HEK293T (cell line): ENCODE data around the gene LRP2.
"Not testable (repeated sequence)": the region's sequence is repeated elsewhere in the genome, so short reads cannot be mapped to it uniquely, and the experiment has no call there.

ENCODE experiments used
- CTCF ChIA-PET: fragments of 350-600 bp; formaldehyde crosslinking; extraction: SDS; loops from one replicate; lab custom pipeline; 2021; ENCODE audit warnings: antibody characterized with exemption, inconsistent platforms; lab: Yijun Ruan, JAX
- POLR2A ChIA-PET: fragments of 350-600 bp; formaldehyde crosslinking; extraction: SDS; loops from one replicate; lab custom pipeline; 2020; ENCODE audit warnings: antibody characterized with exemption, inconsistent platforms; lab: Yijun Ruan, JAX
- DNase-seq: peaks from one replicate; pipeline ENCODE4 v3.0.0; 2012; ENCODE audit warnings: mixed read lengths; ENCODE audit errors: extremely low spot score
- ARNT ChIP-seq: fragments of 450-650 bp; IDR thresholded peaks from 2 replicates; pipeline ENCODE4 v1.6.1; 2017; ENCODE audit warnings: mild to moderate bottlenecking
- BHLHE40 ChIP-seq: fragments of 450-650 bp; IDR thresholded peaks from 2 replicates; pipeline ENCODE4 v1.6.1; 2016; ENCODE audit warnings: mild to moderate bottlenecking, moderate library complexity, borderline replicate concordance
- CTBP1 ChIP-seq: fragments of 450-650 bp; IDR thresholded peaks from 2 replicates; pipeline ENCODE4 v1.6.1; 2016; ENCODE audit warnings: borderline replicate concordance
- ELF4 ChIP-seq: fragments of 450-650 bp; IDR thresholded peaks from 2 replicates; pipeline ENCODE4 v1.6.1; 2017; ENCODE audit warnings: antibody characterized with exemption
- FOXA1 ChIP-seq: fragments of 450-650 bp; IDR thresholded peaks from 2 replicates; pipeline ENCODE4 v1.6.1; 2016; ENCODE audit warnings: mild to moderate bottlenecking
- FOXK2 ChIP-seq: fragments of 450-650 bp; IDR thresholded peaks from 2 replicates; pipeline ENCODE4 v1.6.1; 2016; ENCODE audit warnings: mild to moderate bottlenecking
- FOXM1 ChIP-seq: fragments of 450-650 bp; IDR thresholded peaks from 2 replicates; pipeline ENCODE4 v1.6.1; 2017; ENCODE audit warnings: mild to moderate bottlenecking, borderline replicate concordance
- HDGF ChIP-seq: fragments of 450-650 bp; IDR thresholded peaks from 2 replicates; pipeline ENCODE4 v1.6.1; 2017; ENCODE audit warnings: antibody characterized with exemption, borderline replicate concordance
- L3MBTL2 ChIP-seq: fragments of 450-650 bp; conservative IDR thresholded peaks from 2 replicates; pipeline ENCODE4 v1.6.1; 2016; ENCODE audit warnings: mild to moderate bottlenecking
- LEF1 ChIP-seq: fragments of 450-650 bp; IDR thresholded peaks from 2 replicates; pipeline ENCODE4 v1.6.1; 2017; ENCODE audit warnings: mild to moderate bottlenecking, borderline replicate concordance
- NFRKB ChIP-seq: fragments of 450-650 bp; IDR thresholded peaks from 2 replicates; pipeline ENCODE4 v1.6.1; 2016; ENCODE audit warnings: mild to moderate bottlenecking, moderate library complexity
- PKNOX1 ChIP-seq: fragments of 450-650 bp; IDR thresholded peaks from 2 replicates; pipeline ENCODE4 v1.6.1; 2016
- SP1 ChIP-seq: fragments of 450-650 bp; IDR thresholded peaks from 2 replicates; pipeline ENCODE4 v1.6.1; 2017
- SUZ12 ChIP-seq: fragments of 450-650 bp; IDR thresholded peaks from 2 replicates; pipeline ENCODE4 v1.6.1; 2016; ENCODE audit warnings: mild to moderate bottlenecking
- TARDBP ChIP-seq: fragments of 450-650 bp; IDR thresholded peaks from 2 replicates; pipeline ENCODE4 v1.6.1; 2016
- ZNF384 ChIP-seq: fragments of 450-650 bp; IDR thresholded peaks from 2 replicates; pipeline ENCODE4 v1.6.1; 2016

Gene LRP2

GRCh38 chr2:169362118-169362893, at the start of gene LRP2:
TSS of gene LRP2 (minus strand) at chr2:169362534. CDS start at chr2:169362399, 135 bp downstream.
- CTCF ChIA-PET = no interaction called here
- peak; percentile 40 for TF ChIP-seq L3MBTL2
- TF ChIP-seq HDGF = no peak
- TF ChIP-seq TARDBP = peak; percentile 85
- TF ChIP-seq PKNOX1 = peak; percentile 35; the same call in 1 of the 2 replicates
- POLR2A ChIA-PET = interaction anchor here (1.0 to 1.1 kb wide), 2 partner anchors 25 to 32 kb away, joined by 3 read pairs; no protein-coding TSS in a partner anchor
- DNase-seq = peak; percentile 50

GRCh38 chr2:169406891-169407290, 44.6 kb upstream of the LRP2 start:
- ChIA-PET POLR2A (no interaction called here), CTCF (no interaction called here)
- no peak for DNase-seq
- TF ChIP-seq LEF1 (no peak), FOXM1 (no peak), NFRKB (no peak), PKNOX1 (no peak), L3MBTL2 (no peak), FOXK2 (no peak), HDGF (no peak), SUZ12 (no peak), SP1 (no peak), ZNF384 (no peak), BHLHE40 (no peak), ARNT (no peak), CTBP1 (no peak), FOXA1 (no peak), TARDBP (no peak), ELF4 (no peak)

- POLR2A ChIA-PET, CTCF ChIA-PET, DNase-seq: not testable (repeated sequence)
These were observed 37.2 kb upstream of the LRP2 start for GRCh38 chr2:169399491-169399890.

- DNase-seq = peak; percentile 50
- ChIA-PET POLR2A (no interaction called here), CTCF (interaction anchor here (0.5 to 1.4 kb wide), 4 partner anchors 37 to 299 kb away, joined by 3 to 6 read pairs (median 3); no protein-coding TSS in a partner anchor)
- TF ChIP-seq FOXM1 (no peak), ELF4 (no peak), PKNOX1 (peak; percentile 40), FOXA1 (no peak), SUZ12 (no peak), FOXK2 (no peak)
These were observed 35.4 kb upstream of the LRP2 start for GRCh38 chr2:169397697-169398096.

- TF ChIP-seq TARDBP = no peak
- no peak for TF ChIP-seq FOXA1
- TF ChIP-seq LEF1 = no peak
- TF ChIP-seq ZNF384 = no peak
- TF ChIP-seq HDGF = no peak
- no peak for TF ChIP-seq FOXM1
- TF ChIP-seq SP1 = no peak
- no peak for TF ChIP-seq ELF4
- TF ChIP-seq SUZ12 = no peak
- TF ChIP-seq BHLHE40 = no peak
- TF ChIP-seq NFRKB = no peak
- TF ChIP-seq PKNOX1 = no peak
- TF ChIP-seq FOXK2 = no peak
- no peak for TF ChIP-seq ARNT
- TF ChIP-seq L3MBTL2 = no peak
- TF ChIP-seq CTBP1 = no peak
These were observed 33.6 kb upstream of the LRP2 start for GRCh38 chr2:169395821-169396374.

GRCh38 chr2:169393068-169393590, 30.8 kb upstream of the LRP2 start:
- TF ChIP-seq BHLHE40 = no peak
- no peak for TF ChIP-seq ARNT
- no peak for TF ChIP-seq LEF1
- no peak for TF ChIP-seq CTBP1
- no peak for TF ChIP-seq SUZ12
- no peak for TF ChIP-seq FOXK2
- no peak for TF ChIP-seq SP1
- TF ChIP-seq ZNF384 = no peak
- TF ChIP-seq FOXA1 = no peak
- POLR2A ChIA-PET = no interaction called here
- DNase-seq = peak; percentile 16
- CTCF ChIA-PET = interaction anchor here (0.7 kb wide), 1 partner anchor 46 kb away, joined by 4 read pairs; no protein-coding TSS in a partner anchor

More at GRCh38 chr2:169395821-169396374, 33.6 kb upstream of the LRP2 start:
- CTCF ChIA-PET = interaction anchor here (0.9 kb wide), 1 partner anchor 286 kb away, joined by 3 read pairs; no protein-coding TSS in a partner anchor
- DNase-seq = peak; percentile 12
- POLR2A ChIA-PET = no interaction called here
